Activated T-helper 1 cell treated with Interleukin-2 at 50 U/mL for 16 hours (primary cell): ENCODE measurements around the gene CSNK1G1.
"Not testable (repeated sequence)": the region's sequence is repeated elsewhere in the genome, so short reads cannot be mapped to it uniquely, and the experiment has no call there.

ENCODE experiments used
- DNase-seq: peaks from one replicate; pipeline ENCODE4 v3.0.0-alpha.2; 2020; ENCODE audit warnings: low read depth

Gene CSNK1G1

GRCh38 chr15:64133623-64134344 lies 222.2 kb downstream of the CSNK1G1 start:
- no peak for DNase-seq

- DNase-seq: no peak
These were observed 223.8 kb downstream of the CSNK1G1 start for GRCh38 chr15:64132217-64132616.

DNA sequence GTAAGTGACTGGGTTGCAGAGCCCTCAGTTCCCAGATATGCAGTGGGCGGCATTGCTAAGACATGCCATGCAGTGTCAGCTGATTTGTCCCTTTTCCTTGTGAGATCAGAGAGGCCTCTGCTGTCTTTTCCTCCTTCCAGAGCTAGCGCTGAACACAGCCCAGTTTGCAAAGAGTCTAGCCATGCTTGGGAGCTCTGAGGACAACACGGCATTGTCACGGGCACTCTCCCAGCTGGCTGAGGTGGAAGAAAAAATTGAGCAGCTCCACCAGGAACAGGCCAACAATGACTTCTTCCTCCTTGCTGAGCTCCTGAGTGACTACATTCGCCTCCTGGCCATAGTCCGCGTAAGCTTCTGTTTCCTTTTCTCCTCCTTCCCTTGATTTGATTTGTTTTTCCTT lies 224.4 kb downstream of the CSNK1G1 start:
- DNase-seq: no peak

DNA sequence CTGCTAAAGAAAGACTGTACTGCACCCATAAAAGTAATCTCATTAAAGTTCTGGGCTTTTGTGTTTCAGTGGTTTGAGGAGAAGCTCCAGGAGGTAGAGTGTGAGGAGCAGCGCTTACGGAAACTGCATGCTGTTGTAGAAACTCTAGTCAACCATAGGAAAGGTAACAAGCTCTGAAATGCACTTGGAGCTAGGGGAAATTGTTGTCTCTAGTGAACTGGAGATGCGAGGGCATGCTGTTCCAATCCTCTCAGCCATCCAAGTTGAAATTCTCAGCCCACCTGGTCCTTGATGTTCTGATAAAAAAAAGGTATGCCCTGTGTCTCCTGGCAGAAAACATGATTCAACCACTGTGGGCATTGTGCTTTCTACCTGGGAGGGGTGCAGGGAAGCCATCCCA lies 225.8 kb downstream of the CSNK1G1 start:
- no peak for DNase-seq

GRCh38 chr15:64127521-64128270 lies 228.3 kb downstream of the CSNK1G1 start:
- no peak for DNase-seq

GRCh38 chr15:64125978-64126377 lies 230.0 kb downstream of the CSNK1G1 start:
- no peak for DNase-seq

DNA sequence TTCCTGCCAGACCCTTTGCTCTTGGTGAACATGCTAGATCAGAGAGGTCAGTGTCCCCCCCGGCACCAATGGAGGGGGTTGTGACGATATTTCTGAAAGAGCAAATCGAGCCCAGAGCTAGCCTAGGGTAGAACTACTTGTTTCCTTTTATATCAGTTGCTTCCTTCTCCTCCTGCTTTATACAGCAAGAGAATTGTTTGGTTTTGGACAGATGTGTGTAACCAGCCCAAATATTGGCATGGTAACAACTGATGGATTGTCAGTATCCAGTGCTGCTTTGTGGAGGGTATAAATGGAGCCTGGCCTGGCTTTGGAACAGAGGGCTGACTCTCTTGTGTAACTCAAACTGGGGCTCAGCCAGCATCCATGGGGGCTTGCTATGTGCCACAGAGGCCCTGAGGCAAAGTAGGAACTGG lies 233.0 kb downstream of the CSNK1G1 start:
- DNase-seq: no peak

DNA sequence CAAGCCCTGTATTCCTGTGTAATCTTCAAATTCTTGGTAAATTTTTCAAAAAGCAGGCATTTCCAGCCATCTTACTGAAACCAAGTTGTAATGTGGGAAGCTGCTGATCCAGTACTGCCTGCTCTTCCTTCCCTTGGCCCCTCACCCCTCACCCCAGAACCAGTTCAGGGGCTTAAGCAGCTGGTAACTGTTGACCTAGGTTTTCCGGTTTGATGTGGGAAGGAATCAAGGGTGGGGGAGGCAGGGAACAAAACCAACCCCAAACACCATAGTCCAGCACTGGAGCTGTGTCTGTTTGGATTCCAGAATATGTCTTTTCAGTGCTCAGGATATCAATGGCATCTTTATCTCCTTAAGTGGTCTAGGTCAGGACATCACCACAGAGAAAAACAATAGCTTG lies 233.5 kb downstream of the CSNK1G1 start:
- DNase-seq: no peak

- no peak for DNase-seq
These were observed 234.4 kb downstream of the CSNK1G1 start for GRCh38 chr15:64121614-64122013.

DNA sequence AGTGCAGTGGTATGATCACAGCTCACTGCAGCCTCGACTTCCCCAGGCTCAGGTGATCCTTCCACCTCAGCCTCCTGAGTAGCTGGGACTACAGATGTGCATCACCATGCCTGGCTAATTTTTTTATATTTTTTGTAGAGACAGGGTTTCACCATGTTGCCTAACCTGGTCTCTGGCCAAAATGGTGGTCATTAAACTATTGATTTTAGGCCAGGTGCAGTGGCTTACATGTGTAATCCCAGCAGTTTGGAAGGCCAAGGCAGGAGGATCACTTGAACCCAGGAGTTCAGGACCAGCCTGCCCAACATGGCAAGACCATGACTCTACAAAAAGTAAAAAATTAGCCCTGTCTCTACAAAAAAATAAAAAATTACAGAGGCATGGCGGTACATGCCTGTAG lies 235.7 kb downstream of the CSNK1G1 start:
- not testable (repeated sequence) for DNase-seq

DNA sequence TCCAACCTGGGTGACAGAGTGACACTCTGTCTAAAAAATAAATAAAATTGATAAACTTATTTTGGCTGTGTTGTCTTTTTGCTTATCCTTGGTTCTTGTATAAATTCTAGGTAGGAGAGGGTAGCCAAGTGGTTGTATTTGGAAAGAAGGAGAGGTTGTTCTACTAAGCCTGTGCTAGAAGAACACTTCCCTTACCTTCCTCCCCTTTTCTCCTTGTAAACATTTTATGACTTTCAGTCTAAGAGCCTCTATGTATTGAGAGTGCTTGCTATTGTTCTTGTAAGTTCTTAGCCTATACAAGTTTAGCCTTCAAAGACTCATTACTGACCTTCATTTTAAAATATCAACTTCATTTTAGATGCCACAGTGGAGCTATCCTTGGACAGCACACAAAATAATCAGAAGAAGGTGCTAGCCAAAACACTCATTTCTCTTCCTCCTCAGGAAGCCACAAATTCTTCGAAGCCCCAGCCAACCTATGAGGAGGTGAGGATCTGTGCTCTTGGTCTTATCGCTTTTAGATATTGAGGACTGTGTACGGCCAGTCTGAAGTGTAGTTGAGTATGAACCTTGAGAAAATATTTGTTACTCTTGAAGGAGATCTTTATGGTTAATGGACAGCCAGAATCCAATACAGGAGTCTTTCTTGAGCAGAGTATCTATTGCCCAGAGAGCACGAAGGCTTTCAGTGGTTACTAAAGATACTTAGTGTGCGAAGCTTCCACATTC lies 238.1 kb downstream of the CSNK1G1 start:
- DNase-seq: no peak
